ENCODE measurements around the gene EYA2.
"Not testable (repeated sequence)": the region's sequence is repeated elsewhere in the genome, so short reads cannot be mapped to it uniquely, and the experiment has no call there.

EYA2 gene

GRCh38 chr20:46955601-46956556 is 61.2 kb downstream of the EYA2 start:
- DNase-seq = no peak

GRCh38 chr20:46959081-46959692 is 64.5 kb downstream of the EYA2 start:
- no peak for DNase-seq

GRCh38 chr20:46959821-46960220 is 65.2 kb downstream of the EYA2 start:
- DNase-seq = no peak

- no peak for DNase-seq
Observed at GRCh38 chr20:46960536-46960935, 65.9 kb downstream of the EYA2 start.

GRCh38 chr20:46961968-46962367 is 67.3 kb downstream of the EYA2 start:
- DNase-seq = not testable (repeated sequence)

- no peak for DNase-seq
Observed at GRCh38 chr20:46962452-46963195, 68.0 kb downstream of the EYA2 start.

GRCh38 chr20:46963196-46963529 is 68.5 kb downstream of the EYA2 start:
- no peak for DNase-seq

GRCh38 chr20:46963758-46964617 is 69.3 kb downstream of the EYA2 start:
- no peak for DNase-seq

- no peak for DNase-seq
Observed at GRCh38 chr20:46964618-46965455, 70.2 kb downstream of the EYA2 start.

GRCh38 chr20:46965477-46965876 is 70.8 kb downstream of the EYA2 start:
- DNase-seq = no peak

- no peak for DNase-seq
Observed at GRCh38 chr20:46967646-46968045, 73.0 kb downstream of the EYA2 start.

GRCh38 chr20:46970937-46971630 is 76.4 kb downstream of the EYA2 start:
- DNase-seq = no peak

- no peak for DNase-seq
Observed at GRCh38 chr20:46973766-46974165, 79.1 kb downstream of the EYA2 start.

- no peak for DNase-seq
Observed at GRCh38 chr20:46974669-46975434, 80.2 kb downstream of the EYA2 start.

GRCh38 chr20:46975976-46976375 is 81.3 kb downstream of the EYA2 start:
- no peak for DNase-seq

GRCh38 chr20:46977204-46977603 is 82.6 kb downstream of the EYA2 start:
- no peak for DNase-seq

GRCh38 chr20:46977909-46978588 is 83.4 kb downstream of the EYA2 start:
- no peak for DNase-seq

GRCh38 chr20:46978951-46979491 is 84.4 kb downstream of the EYA2 start:
- no peak for DNase-seq

- DNase-seq = no peak
Observed at GRCh38 chr20:46979603-46980241, 85.1 kb downstream of the EYA2 start.

Measured in T-helper 9 cell (primary cell).